ENCODE results near the gene METTL9.
"Not testable (repeated sequence)": the region's sequence is repeated elsewhere in the genome, so short reads cannot be mapped to it uniquely, and the experiment has no call there.

- TF ChIP-seq, protein P1, sequence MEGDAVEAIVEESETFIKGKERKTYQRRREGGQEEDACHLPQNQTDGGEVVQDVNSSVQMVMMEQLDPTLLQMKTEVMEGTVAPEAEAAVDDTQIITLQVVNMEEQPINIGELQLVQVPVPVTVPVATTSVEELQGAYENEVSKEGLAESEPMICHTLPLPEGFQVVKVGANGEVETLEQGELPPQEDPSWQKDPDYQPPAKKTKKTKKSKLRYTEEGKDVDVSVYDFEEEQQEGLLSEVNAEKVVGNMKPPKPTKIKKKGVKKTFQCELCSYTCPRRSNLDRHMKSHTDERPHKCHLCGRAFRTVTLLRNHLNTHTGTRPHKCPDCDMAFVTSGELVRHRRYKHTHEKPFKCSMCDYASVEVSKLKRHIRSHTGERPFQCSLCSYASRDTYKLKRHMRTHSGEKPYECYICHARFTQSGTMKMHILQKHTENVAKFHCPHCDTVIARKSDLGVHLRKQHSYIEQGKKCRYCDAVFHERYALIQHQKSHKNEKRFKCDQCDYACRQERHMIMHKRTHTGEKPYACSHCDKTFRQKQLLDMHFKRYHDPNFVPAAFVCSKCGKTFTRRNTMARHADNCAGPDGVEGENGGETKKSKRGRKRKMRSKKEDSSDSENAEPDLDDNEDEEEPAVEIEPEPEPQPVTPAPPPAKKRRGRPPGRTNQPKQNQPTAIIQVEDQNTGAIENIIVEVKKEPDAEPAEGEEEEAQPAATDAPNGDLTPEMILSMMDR (IDR thresholded peaks at IDR 0.05): not testable (repeated sequence)
- not testable (repeated sequence) for TF ChIP-seq POLR2A (IDR thresholded peaks at IDR 0.05)
Observed at GRCh38 chr16:21631951-21632575, 32.7 kb downstream of the METTL9 start.
